PFSK-1 (cell line): Measurements from ENCODE around the gene RASSF8.

Experiments used
- FOXP2 ChIP-seq: optimal IDR thresholded peaks from 2 replicates; pipeline ENCODE3; 2011; ENCODE audit warnings: borderline replicate concordance, control low read depth, inconsistent platforms; ENCODE audit not compliant: insufficient read depth; ENCODE audit errors: extremely low read length, extremely low read depth
- POLR2AphosphoS5 ChIP-seq: IDR thresholded peaks from 2 replicates; pipeline ENCODE4 v1.6.1; 2012; ENCODE audit warnings: low read depth, mild to moderate bottlenecking, control low read depth, low read length, moderate library complexity
- REST ChIP-seq, 2 experiments: IDR thresholded peaks; 2 replicates each; pipeline versions ENCODE4 v1.6.1 to v1.8.0; 2011 to 2012; ENCODE audit warnings: low read depth in 2 of 2, low read length in 2 of 2, control low read depth in 1 of 2, inconsistent platforms in 1 of 2, mild to moderate bottlenecking in 1 of 2, moderate library complexity in 1 of 2; ENCODE audit not compliant: insufficient read depth in 1 of 2
- SIN3A ChIP-seq: IDR thresholded peaks from 2 replicates; pipeline ENCODE4 v1.6.1; 2012; ENCODE audit warnings: mild to moderate bottlenecking, low read length, moderate library complexity, borderline replicate concordance; ENCODE audit not compliant: insufficient read depth
- TAF1 ChIP-seq: IDR thresholded peaks from 2 replicates; pipeline ENCODE4 v1.6.1; 2012; ENCODE audit warnings: low read length, control low read depth, borderline replicate concordance; ENCODE audit not compliant: insufficient read depth

The RASSF8 gene

GRCh38 chr12:26052652-26053051 lies 94.2 kb downstream of the RASSF8 start:
- TF ChIP-seq TAF1 = no peak

GRCh38 chr12:26054383-26054782 lies 95.9 kb downstream of the RASSF8 start:
- TF ChIP-seq SIN3A = no peak
- TF ChIP-seq FOXP2 = no peak
- TF ChIP-seq POLR2AphosphoS5 = no peak
- no peak for TF ChIP-seq TAF1
- no peak for TF ChIP-seq REST (IDR thresholded peaks at IDR 0.05; ENCODE audit: insufficient read depth in 1 of 2, low read depth in 2 of 2, low read length in 2 of 2)

GRCh38 chr12:26055087-26055486 lies 96.6 kb downstream of the RASSF8 start:
- TF ChIP-seq TAF1 = no peak
- no peak for TF ChIP-seq POLR2AphosphoS5
- TF ChIP-seq FOXP2 = no peak
- no peak for TF ChIP-seq SIN3A
- no peak for TF ChIP-seq REST (IDR thresholded peaks at IDR 0.05; ENCODE audit: insufficient read depth in 1 of 2, low read depth in 2 of 2, low read length in 2 of 2)

GRCh38 chr12:26056335-26056734 lies 97.9 kb downstream of the RASSF8 start:
- TF ChIP-seq SIN3A (no peak), REST (IDR thresholded peaks at IDR 0.05; ENCODE audit: insufficient read depth in 1 of 2, low read depth in 2 of 2, low read length in 2 of 2) (no peak), TAF1 (no peak)

- TF ChIP-seq SIN3A = no peak
- no peak for TF ChIP-seq FOXP2
- no peak for TF ChIP-seq REST (IDR thresholded peaks at IDR 0.05; ENCODE audit: insufficient read depth in 1 of 2, low read depth in 2 of 2, low read length in 2 of 2)
- no peak for TF ChIP-seq TAF1
- TF ChIP-seq POLR2AphosphoS5 = no peak
Measured at GRCh38 chr12:26058308-26058707, 99.8 kb downstream of the RASSF8 start.

- no peak for TF ChIP-seq SIN3A
- TF ChIP-seq FOXP2 = no peak
- TF ChIP-seq TAF1 = no peak
- no peak for TF ChIP-seq REST (IDR thresholded peaks at IDR 0.05; ENCODE audit: insufficient read depth in 1 of 2, low read depth in 2 of 2, low read length in 2 of 2)
- no peak for TF ChIP-seq POLR2AphosphoS5
Measured at GRCh38 chr12:26058818-26059217, 100.3 kb downstream of the RASSF8 start.
